AG08396 (cell line): ENCODE measurements around the gene TRIM24.
A peak's percentile ranks its signal among the peaks of the same experiment; 100 is the strongest.
"Not testable (repeated sequence)": the region's sequence is repeated elsewhere in the genome, so short reads cannot be mapped to it uniquely, and the experiment has no call there.

Experiments used
- DNase-seq: peaks from one replicate; pipeline ENCODE4 v3.0.0; 2012; ENCODE audit warnings: low spot score, mixed read lengths

Gene TRIM24

DNA sequence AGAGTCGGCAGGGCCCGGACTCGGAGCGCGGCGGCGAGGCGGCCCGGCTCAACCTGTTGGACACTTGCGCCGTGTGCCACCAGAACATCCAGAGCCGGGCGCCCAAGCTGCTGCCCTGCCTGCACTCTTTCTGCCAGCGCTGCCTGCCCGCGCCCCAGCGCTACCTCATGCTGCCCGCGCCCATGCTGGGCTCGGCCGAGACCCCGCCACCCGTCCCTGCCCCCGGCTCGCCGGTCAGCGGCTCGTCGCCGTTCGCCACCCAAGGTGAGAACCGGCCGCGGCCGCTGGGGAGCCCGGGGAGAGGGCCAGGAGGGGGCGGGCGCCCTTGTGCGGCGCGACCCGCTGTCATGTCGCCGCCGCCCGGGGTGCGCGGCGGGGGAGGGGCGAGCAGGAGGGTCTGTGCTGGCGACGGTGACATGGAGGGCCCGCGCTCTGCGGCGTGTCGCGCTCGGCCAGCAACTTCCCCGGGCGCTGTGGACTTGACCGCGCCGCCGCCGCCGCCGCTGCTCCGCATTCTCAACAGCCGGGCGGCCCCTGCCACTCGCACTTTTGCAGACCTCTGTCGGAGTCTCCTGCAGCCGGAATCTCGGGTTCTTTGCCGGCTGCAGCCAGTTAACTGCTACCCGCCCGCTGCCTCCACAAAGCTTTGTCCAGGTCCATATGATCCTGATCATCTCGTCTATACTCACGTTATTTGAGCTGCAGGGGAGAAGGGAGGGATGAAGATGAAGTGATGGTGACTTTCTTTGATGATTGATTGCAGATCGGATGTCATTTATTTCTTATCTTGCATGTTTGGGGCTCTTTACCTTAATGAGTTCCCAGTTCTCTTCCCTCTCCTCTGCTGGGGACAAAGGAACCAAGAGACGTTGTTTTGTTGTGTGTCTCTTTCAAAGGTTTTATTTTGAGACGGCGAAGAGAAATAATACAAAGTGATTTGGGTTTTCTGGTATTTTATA is 869 bp downstream of the TRIM24 start:
- DNase-seq, result peak; percentile 60

DNA sequence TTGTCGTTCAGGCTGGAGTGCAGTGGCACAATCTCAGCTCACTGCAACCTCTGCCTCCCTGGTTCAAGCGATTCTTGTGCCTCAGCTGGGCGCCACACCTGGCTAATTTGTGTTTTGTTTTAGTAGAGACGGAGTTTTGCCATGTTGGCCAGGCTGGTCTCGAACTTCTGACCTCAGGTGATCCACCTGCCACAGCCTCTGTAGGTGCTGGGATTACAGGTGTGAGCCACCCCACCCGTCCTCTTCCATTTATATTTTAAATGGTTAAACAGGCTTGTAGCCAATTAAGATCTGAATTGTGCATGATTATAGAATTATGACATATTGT is 3.2 kb downstream of the TRIM24 start:
- DNase-seq, result not testable (repeated sequence)

DNA sequence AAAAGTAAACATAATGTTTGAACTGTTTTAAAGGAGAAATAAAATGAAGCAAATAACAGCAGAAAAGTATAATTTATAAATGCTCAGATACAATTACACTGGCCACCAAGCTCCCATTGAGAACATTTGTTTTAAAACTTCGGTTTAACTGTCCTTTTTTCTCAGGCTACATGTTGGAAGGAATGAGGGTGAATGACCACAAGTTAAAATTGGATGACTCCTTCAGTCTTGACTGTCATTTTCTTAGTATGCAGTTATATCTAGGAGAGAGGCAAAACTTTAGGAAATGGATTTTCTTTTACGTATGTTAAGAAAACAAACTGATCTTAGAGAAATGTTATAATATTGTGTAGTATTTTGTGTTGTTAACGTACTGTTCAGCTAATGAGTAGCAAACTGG is 5.0 kb downstream of the TRIM24 start:
- no peak for DNase-seq

DNA sequence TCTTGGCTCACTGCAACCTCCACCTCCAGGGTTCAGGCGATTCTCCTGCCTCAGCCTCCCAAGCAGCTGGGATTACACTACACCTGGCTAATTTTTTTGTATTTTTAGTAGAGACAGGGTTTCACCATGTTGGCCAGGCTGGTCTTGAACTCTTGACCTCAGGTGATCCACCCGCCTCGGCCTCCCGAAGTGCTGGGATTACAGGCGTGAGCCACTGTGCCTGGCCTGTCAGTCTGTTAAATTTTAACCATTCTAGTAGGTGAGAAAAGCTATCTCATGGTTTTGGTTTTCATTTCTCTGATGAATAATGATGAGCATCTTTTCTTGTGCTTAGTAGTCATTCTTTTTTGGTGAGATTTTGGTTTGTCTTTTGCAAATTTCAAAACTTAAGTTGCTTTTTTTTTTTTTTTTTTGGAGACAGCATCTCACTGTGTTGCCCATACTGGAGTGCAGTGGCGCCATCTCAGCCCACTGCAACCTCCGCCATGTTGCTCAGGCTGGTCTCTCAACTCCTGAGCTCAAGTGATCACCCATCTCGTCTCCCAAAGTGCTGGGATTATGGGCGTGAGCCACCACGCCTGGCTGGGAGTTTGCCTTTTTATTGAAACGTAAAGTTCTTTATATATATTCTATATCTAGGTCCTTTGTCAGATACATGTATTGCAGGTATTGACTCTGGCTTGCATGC is 6.2 kb downstream of the TRIM24 start:
- DNase-seq, result not testable (repeated sequence)

DNA sequence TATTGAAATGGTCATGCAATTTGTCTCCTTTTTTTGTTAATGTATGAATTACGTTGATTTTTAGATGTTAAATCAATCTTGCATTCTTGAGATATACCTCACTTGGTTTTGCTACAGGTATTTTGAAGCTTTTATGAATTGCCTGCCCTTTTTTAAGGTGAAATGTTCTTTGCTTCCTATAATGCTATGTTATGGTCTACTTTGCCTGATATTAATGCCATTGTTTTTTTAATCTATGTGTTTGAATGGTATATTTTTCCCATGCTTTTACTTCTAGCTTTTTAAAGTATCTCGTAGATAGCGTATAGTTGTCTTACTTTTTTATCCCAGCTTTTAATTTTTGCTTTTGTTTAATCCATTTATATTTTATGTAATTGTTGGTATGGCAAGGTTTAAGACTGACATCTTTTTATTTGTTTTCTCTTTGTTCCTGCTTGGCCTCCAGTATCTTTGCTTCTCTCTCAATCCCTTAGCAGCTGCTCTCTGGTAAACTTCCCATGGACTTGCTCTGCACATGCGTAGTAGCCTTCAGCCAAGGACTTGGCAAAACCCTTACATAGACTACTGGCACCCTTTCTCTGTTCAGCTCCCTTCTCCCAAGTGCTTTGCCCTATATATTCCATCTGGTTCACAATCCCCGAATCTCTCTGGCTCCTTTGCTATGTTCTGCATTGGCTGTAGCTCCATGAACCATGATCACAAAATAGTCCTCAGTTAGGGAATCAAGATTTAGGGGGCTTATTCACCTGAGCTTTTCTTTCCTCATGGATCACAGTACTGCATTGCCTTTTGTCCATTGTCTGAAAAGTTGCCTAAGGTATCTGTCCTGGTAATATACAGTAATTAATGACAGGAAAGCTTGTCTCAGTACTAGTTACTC is 8.4 kb downstream of the TRIM24 start:
- DNase-seq, result peak; percentile 22

DNA sequence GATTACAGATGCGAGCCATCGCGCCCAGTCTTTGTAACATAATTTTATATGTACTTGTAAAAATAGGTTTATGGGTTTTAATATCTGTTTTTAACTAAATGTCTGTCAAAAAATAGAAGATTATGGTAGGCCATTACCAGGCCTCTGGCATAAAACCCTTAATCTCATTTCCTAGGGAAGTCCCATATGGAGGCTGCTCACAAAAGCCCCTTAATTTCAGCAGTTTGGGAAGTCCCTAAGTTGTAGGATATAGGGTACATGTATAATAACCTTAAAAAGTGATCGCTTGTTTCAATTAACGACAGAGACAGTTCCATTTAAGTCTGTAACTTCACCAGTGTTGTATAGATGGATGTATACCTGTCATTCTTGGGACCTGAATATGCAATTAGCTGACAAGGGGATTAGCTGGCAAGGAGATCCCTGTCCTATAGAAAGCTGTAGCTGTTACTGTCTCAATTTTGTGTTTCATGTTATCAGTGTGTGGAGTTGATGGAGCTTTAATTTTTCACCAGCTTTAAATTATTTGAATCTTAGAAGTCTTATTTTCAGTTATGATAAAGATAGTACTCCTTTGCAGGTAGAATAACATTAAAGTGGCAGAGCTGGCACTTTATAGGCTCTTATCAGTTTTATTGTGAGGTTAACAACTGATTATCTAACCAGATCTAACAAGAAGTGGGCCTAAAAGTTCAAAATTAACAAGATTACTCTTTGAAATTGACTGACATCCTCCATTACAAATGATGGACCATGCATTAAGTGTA is 10.5 kb downstream of the TRIM24 start:
- no peak for DNase-seq

DNA sequence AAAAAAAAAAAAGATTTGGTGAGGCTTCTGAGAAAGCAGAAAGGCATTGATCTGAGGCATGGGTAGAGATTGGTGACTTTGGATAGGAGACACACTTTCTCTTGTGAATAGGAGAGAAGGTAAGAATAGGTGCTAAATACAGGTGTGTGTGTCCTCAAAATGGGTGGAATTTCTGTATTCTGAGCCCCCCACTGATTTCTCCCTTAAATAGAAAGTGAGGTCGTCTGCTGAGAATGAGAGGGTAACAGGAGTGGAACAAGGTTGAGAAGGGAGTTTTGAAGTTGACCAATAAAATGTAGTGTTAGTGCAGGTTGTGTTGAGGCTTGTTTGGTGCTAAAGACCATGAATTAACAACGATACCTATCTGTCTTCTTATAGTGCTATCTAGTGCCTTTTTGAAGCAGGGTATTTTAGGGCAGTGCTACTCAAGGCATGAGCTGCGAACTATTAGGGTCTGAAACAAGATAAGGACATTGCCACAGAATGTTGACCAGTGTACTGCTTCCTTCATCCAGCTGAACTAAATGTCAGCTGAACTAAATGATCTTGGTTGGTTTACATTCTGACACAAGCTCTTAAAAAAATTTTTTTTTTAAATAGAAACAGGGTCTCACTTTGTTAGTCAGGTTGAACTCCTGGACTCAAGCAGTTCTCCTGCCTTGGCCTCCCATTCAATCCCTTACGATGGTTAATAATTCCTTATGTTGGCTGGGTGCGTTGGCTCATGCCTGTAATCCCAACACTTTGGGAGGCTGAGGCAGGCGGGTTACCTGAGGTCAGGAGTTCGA is 12.4 kb downstream of the TRIM24 start:
- DNase-seq, result no peak

DNA sequence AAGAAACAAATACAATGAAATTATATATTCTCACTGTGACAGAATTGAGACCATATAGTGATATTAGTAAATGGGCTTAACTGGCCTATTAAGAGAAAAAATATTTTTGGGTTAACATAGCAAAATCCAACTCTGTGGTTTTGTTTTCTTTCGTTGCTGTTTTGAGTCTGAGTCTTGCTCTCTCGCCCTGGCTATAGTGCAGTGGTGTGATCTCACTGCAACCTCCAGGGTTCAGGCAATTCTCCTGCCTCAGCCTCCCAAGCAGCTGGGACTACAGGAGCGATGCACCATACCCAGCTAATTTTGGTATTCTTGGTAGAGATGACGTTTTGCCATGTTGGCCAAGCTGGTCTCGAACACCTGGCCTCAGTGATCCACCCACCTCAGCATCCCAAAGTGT is 15.3 kb downstream of the TRIM24 start:
- DNase-seq, result no peak

DNA sequence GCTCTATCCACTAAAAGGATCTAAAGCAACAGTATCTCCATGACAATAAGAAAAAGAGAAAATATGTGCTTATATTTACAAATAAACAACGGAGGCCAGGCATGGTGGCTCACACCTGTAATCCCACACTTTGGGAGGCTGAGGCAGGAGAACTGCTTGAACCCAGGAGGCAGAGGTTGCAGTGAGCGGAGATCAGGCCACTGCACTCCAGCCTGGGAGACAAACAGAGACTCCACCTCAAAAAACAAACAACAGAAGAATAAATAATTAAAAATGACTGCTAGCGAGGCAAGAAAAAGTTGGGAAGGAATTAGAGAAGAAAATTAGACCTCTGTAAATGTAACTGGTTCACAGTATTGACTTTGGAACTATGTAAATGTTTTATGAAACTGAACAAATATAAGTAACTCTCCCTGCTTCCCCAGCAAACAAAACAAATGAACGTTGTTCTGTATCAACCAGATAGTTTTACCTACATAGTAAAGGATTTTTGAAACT is 17.1 kb downstream of the TRIM24 start:
- DNase-seq, result no peak

DNA sequence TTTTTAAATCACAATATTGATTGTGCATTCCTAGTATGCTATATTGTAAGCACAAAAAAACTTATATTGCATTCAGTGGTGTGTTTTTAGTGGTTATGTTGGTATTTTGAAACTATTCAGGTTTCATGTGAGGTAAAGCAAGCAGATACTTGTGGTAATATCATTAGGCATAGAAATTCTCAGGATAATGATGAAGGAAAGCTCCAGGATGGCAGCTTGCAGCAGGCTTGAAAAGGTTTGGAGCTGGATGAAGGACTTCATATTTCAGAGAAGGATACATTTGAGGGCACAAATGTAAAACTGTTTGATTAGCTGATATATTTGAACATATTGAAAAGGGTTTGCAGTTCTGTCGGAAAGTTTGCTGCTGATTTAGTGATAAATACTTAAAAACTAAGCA is 17.5 kb downstream of the TRIM24 start:
- no peak for DNase-seq

DNA sequence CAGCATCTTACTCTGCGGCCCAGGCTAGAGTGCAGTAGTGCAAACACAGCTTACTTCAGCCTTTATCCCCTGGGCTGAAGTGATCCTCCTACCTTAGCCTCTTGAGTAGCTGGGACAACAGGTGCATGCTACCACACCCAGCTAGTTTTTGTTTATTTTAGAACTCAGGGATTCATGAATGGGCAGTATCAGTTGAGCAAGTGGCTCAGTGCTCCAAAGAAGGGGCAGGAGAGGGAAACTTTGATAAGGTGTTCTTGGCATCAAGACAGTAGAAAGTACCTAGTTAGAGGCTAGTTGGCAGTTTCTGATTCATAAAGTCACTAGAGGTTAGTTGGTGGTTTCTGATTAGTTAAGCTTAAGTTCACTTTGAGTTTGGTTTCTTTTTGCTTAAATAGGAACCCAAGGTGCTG is 18.4 kb downstream of the TRIM24 start:
- no peak for DNase-seq

DNA sequence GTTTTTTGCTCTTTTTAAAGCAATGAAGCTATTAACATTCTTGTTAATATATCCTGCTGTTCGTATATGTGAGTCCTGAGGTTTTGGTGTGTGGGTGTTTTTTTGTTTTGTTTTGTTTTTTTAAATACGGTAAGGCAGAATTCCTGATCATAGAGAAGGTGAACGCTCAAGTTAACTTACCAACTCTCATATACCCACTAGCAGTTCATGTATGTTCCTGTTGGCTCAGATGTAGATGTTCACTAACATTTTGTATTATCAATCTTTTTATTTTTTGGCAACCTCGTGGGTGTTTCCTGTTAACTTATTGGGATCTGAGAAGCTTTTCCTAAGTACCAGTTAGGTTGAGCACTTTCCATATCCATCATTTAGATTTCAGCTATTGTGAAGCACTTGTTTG is 20.5 kb downstream of the TRIM24 start:
- no peak for DNase-seq

DNA sequence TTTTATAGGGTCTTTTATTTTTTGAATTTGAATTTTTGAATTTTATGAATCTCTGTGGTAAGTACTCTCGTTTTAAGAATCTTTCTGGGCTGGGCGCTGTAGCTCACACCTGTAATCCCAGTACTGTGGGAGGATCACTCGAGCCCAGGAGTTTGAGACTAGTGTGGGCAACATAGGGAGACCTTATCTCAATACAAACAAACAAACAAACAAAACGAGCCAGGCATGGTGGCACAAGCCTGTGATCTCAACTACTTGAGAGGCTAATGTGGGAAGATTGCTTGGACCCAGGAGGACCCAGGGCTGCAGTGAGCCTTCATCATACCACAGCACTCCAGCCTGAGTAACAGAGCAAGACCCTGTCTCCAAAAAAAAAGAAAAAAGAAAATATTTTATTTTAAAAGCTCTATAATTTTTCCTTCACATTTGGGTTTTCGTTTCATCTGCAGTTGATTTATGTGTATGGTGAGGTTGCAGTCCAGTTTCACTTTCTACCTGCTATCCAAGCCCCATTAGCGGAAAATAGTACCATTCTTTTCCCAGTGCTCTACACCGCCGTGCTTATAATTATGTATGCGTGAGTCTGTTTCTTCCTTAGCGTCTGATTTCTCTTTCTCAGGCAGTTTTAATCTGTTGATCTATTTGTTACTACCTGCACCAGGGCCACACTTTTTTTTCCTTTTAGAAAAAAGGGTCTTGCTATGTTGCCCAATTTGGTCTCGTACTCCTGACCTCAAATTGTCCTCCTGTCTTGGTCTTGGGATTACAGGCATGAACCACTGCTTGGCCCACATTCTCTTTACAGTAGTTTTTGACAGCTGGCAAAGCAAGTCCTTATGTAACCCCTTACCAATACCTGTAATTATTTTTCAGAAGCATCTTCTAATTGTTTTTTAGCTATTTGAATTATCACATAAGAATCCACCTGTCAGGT is 21.7 kb downstream of the TRIM24 start:
- DNase-seq, result no peak

DNA sequence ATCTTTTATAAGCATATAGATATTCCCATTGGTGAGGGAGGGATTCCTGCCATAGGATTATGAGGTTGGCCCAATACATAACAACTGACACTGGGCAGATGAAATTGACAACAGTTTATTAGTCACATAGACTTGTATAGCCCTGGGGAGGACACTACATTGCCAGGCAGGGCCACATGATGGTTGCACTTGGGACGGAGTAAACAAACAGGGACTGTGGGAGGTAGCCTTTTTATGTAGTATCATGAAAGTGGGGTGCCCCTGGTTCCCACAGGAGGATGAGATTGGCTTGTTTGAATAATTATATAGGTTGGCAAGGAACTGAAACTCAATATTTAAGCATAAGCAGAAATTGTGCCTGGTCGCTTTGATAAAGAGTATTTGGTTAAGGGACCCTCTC is 23.5 kb downstream of the TRIM24 start:
- no peak for DNase-seq

DNA sequence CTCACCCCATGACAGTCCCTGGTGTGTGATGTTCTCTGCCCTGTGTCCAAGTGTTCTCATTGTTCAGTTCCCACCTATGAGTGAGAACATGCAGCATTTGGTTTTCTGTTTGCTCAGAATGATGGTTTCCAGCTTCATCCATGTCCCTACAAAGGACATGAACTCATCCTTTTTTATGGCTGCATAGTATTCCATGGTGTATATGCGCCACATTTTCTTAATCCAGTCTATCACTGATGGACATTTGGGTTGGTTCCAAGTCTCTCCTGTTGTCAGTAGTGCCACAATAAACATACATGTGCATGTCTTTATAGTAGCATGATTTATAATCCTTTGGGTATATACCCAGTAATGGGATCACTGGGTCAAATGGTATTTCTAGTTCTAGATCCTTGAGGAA is 25.4 kb downstream of the TRIM24 start:
- not testable (repeated sequence) for DNase-seq

DNA sequence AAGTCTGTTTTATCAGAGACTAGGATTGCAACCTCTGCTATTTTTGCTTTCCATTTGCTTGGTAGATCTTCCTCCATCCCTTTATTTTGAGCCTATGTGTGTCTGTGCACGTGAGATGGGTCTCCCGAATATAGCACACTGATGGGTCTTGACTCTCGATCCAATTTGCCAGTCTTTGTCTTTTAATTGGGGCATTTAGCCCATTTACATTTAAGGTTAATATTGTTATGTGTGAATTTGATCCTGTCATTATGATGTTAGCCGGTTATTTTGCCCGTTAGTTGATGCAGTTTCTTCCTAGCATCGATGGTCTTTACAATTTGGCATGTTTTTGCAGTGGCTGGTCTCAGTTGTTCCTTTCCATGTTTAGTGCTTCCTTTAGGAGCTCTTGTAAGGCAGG is 29.1 kb downstream of the TRIM24 start:
- DNase-seq, result not testable (repeated sequence)

DNA sequence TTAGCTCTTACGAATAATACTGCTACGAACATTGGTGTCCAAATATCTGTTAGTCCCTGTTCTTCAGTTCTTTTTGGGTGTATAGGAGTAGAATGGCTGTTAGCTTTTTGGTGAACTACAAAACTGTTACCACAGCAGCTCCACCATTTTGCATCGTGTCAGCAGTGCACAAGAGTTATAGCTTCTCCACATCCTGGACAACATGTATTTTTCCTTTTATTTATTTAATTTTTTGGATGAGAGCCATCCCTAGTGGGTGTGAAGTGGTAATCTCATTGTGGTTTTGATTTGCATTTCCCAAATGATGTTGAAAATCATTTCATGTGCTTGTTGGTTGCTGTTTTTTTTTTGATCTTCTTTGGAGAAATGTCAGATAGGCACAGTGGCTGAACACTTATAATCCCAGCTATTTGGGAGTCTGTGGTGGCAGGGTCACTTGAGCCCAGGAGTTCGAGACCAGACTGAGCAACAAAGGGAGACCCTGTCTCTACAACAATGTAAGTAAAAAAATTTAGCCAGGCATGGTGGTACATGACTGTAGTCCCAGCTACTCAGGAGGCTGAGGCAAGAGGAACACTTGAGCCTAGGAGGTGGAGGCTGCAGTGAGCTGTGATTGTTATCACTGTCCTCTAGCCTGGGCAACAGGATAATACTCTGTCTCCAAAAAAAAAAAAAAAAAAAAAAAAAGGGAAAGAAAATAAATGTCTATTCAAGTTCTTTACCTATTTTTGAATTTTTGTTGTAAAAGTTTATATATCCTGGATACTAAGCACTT is 31.7 kb downstream of the TRIM24 start:
- DNase-seq, result no peak

DNA sequence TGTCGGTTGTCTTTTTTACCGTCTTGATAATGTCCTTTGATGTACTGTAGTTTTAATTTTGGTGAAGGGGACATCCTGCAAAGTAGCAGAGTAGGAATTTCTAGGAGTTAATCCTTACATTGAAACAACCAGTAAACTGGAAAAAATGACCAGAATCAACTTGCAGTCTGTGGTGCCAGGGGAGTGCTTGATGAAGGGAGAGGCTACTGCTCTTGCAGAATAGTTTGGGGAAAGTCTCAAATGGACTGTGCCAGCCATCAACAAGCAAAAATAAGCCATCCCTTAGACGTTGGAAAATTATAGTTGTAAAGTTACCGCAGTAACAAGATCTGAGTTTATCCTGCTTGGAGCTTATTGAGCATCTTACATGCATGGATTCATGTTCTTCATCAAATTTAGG is 32.4 kb downstream of the TRIM24 start:
- DNase-seq, result no peak

DNA sequence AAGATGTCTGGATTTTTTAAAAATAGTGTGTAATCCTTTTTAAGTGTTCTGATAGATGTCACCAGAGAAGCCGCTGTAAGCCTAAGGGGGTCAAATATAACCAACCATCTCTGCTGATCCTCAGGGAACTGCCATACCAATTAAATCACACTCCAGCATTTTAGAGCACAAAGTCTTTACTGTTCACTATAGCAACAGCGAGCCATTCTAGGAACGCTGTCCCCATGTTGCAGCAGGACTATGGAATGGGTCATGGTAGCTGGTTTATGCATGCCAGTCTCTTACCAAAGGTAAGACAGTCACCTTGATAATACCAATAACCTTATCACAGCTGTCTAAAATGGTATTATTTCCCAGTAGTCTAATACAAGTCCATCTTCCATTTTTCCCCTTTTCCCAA is 33.5 kb downstream of the TRIM24 start:
- DNase-seq, result no peak
